Rectal smooth muscle tissue (tissue), 1 donor: ENCODE results near the gene NIM1K.
A peak's percentile ranks its signal among the peaks of the same experiment; 100 is the strongest.

Experiments used
- H3K27ac ChIP-seq: one replicate; pipeline ENCODE4 v1.7.0; 2013; ENCODE audit warnings: low read depth, low read length, inconsistent platforms
- H3K27me3 ChIP-seq: one replicate; pipeline ENCODE4 v1.7.0; 2013; ENCODE audit warnings: low read length; ENCODE audit not compliant: control insufficient read depth, insufficient read depth
- H3K36me3 ChIP-seq: one replicate; pipeline ENCODE4 v1.7.0; 2013; ENCODE audit warnings: low read length; ENCODE audit not compliant: control insufficient read depth, insufficient read depth
- H3K4me1 ChIP-seq: one replicate; pipeline ENCODE4 v1.7.0; 2013; ENCODE audit warnings: low read length; ENCODE audit not compliant: control insufficient read depth, insufficient read depth
- H3K4me3 ChIP-seq: one replicate; pipeline ENCODE4 v1.7.0; 2013; ENCODE audit warnings: low read length
- H3K9ac ChIP-seq: one replicate; pipeline ENCODE4 v1.7.0; 2013; ENCODE audit warnings: low read length

Gene NIM1K

GRCh38 chr5:43191740-43192557 is at the start of gene NIM1K:
TSS of gene NIM1K (plus strand) at chr5:43192225. CDS start at chr5:43245776, 53,551 bp downstream.
- no peaks in the 10 kb centered on the region for H3K36me3 ChIP-seq
- no peak within 1 kb of the TSS for H3K9ac ChIP-seq
- peaks cover 3% of the 10 kb centered on the region for H3K27me3 ChIP-seq
- no peak within 1 kb of the TSS for H3K27ac ChIP-seq
- H3K4me1 ChIP-seq, result peaks cover 2% of the 10 kb centered on the region
- peak within 1 kb of the TSS; percentile 65 for H3K4me3 ChIP-seq

GRCh38 chr5:43145071-43145470 is 47.0 kb upstream of the NIM1K start:
- Histone ChIP-seq H3K27me3 (no peaks in the 10 kb centered on the region), H3K4me3 (no peak overlapping the region), H3K36me3 (no peaks in the 10 kb centered on the region), H3K9ac (no peak overlapping the region), H3K27ac (no peak overlapping the region), H3K4me1 (peaks cover 2% of the 10 kb centered on the region)

GRCh38 chr5:43146958-43147357 is 45.1 kb upstream of the NIM1K start:
- no peak overlapping the region for H3K4me3 ChIP-seq
- no peaks in the 10 kb centered on the region for H3K36me3 ChIP-seq
- H3K4me1 ChIP-seq, result peaks cover 2% of the 10 kb centered on the region
- H3K27ac ChIP-seq, result no peak overlapping the region
- H3K9ac ChIP-seq, result no peak overlapping the region
- H3K27me3 ChIP-seq, result no peaks in the 10 kb centered on the region

GRCh38 chr5:43148417-43148816 is 43.6 kb upstream of the NIM1K start:
- no peaks in the 10 kb centered on the region for H3K36me3 ChIP-seq

GRCh38 chr5:43149231-43149630 is 42.8 kb upstream of the NIM1K start:
- Histone ChIP-seq H3K27me3 (no peaks in the 10 kb centered on the region), H3K36me3 (no peaks in the 10 kb centered on the region), H3K27ac (no peak overlapping the region), H3K9ac (no peak overlapping the region), H3K4me1 (peaks cover 2% of the 10 kb centered on the region), H3K4me3 (no peak overlapping the region)

More at GRCh38 chr5:43148417-43148816, 43.6 kb upstream of the NIM1K start:
- no peaks in the 10 kb centered on the region for H3K27me3 ChIP-seq
- no peak overlapping the region for H3K4me3 ChIP-seq
- H3K4me1 ChIP-seq, result peaks cover 2% of the 10 kb centered on the region
- H3K9ac ChIP-seq, result no peak overlapping the region
- H3K27ac ChIP-seq, result no peak overlapping the region

GRCh38 chr5:43150075-43150474 is 42.0 kb upstream of the NIM1K start:
- H3K36me3 ChIP-seq, result no peaks in the 10 kb centered on the region
- no peaks in the 10 kb centered on the region for H3K27me3 ChIP-seq
- H3K4me3 ChIP-seq, result no peak overlapping the region
- H3K27ac ChIP-seq, result no peak overlapping the region
- no peak overlapping the region for H3K9ac ChIP-seq
- H3K4me1 ChIP-seq, result peaks cover 2% of the 10 kb centered on the region

GRCh38 chr5:43150748-43151147 is 41.3 kb upstream of the NIM1K start:
- Histone ChIP-seq H3K27ac (no peak overlapping the region), H3K4me3 (no peak overlapping the region), H3K36me3 (no peaks in the 10 kb centered on the region), H3K27me3 (no peaks in the 10 kb centered on the region), H3K4me1 (peaks cover 2% of the 10 kb centered on the region), H3K9ac (no peak overlapping the region)

- no peaks in the 10 kb centered on the region for H3K36me3 ChIP-seq
- H3K27me3 ChIP-seq, result no peaks in the 10 kb centered on the region
- no peak overlapping the region for H3K27ac ChIP-seq
- H3K4me3 ChIP-seq, result no peak overlapping the region
- no peak overlapping the region for H3K9ac ChIP-seq
- peaks cover 2% of the 10 kb centered on the region for H3K4me1 ChIP-seq
These were observed 39.1 kb upstream of the NIM1K start for GRCh38 chr5:43152946-43153345.

- Histone ChIP-seq H3K27me3 (no peaks in the 10 kb centered on the region), H3K4me1 (peaks cover 2% of the 10 kb centered on the region), H3K4me3 (no peak overlapping the region), H3K9ac (no peak overlapping the region), H3K27ac (no peak overlapping the region), H3K36me3 (no peaks in the 10 kb centered on the region)
These were observed 37.6 kb upstream of the NIM1K start for GRCh38 chr5:43154469-43154868.

- Histone ChIP-seq H3K4me1 (no peaks in the 10 kb centered on the region), H3K36me3 (no peaks in the 10 kb centered on the region), H3K27ac (no peak overlapping the region), H3K4me3 (no peak overlapping the region), H3K9ac (no peak overlapping the region), H3K27me3 (no peaks in the 10 kb centered on the region)
These were observed 36.5 kb upstream of the NIM1K start for GRCh38 chr5:43155394-43156096.

- peaks cover 3% of the 10 kb centered on the region for H3K36me3 ChIP-seq
- H3K27me3 ChIP-seq, result no peaks in the 10 kb centered on the region
- H3K9ac ChIP-seq, result no peak overlapping the region
- no peaks in the 10 kb centered on the region for H3K4me1 ChIP-seq
- H3K4me3 ChIP-seq, result no peak overlapping the region
- H3K27ac ChIP-seq, result no peak overlapping the region
These were observed 35.6 kb upstream of the NIM1K start for GRCh38 chr5:43156388-43156787.

- peaks cover 6% of the 10 kb centered on the region for H3K36me3 ChIP-seq
- H3K27ac ChIP-seq, result no peak overlapping the region
- no peak overlapping the region for H3K9ac ChIP-seq
- no peaks in the 10 kb centered on the region for H3K27me3 ChIP-seq
- no peak overlapping the region for H3K4me3 ChIP-seq
- H3K4me1 ChIP-seq, result no peaks in the 10 kb centered on the region
These were observed 35.0 kb upstream of the NIM1K start for GRCh38 chr5:43157068-43157467.
